ENCODE data around the gene ARHGAP15.

ARHGAP15 gene

DNA sequence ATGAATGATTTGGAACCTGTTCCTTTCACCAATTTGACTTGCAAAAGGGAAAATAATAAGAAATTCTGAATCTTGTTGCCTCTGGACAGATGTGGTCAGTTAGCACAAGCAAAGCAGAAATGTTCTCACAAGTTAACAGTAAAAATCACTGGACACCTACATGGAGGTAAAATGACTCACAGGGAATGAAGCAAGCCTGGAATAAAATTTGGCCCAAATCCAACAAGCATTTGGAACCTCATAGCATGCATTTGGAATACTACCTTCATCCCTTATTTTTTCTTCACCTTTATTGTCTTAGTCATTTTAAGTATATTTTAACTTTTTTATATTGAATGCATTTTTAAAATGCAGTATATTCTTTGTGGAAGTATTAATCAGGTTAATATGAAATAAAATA, 602.9 kb downstream of the ARHGAP15 start:
- TF ChIP-seq, protein P1, sequence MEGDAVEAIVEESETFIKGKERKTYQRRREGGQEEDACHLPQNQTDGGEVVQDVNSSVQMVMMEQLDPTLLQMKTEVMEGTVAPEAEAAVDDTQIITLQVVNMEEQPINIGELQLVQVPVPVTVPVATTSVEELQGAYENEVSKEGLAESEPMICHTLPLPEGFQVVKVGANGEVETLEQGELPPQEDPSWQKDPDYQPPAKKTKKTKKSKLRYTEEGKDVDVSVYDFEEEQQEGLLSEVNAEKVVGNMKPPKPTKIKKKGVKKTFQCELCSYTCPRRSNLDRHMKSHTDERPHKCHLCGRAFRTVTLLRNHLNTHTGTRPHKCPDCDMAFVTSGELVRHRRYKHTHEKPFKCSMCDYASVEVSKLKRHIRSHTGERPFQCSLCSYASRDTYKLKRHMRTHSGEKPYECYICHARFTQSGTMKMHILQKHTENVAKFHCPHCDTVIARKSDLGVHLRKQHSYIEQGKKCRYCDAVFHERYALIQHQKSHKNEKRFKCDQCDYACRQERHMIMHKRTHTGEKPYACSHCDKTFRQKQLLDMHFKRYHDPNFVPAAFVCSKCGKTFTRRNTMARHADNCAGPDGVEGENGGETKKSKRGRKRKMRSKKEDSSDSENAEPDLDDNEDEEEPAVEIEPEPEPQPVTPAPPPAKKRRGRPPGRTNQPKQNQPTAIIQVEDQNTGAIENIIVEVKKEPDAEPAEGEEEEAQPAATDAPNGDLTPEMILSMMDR (IDR thresholded peaks at IDR 0.05; ENCODE audit: low read depth, low read length) = no peak
- H3K4me3 ChIP-seq (ENCODE audit: low read depth, low read length) = no peak overlapping the region

DNA sequence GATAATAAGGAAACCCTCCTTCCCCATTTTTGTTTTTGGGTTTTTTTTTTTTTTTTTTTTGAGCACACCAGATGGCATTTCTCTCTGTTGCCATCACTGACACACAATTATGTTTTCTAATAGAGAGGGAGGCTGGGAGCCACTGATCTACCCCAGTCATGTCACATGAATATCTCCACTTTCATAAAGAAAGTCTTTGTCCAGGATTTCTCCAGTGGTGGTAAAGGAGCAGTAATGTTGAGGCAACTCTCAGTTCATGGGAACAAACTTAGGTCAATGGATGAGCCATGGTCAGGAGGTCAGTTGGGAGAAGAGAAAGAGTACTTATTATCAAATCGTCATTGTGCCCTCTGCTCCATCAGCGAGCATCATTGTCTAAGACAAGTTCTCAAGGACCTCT, 603.7 kb downstream of the ARHGAP15 start:
- TF ChIP-seq, protein P1 (IDR thresholded peaks at IDR 0.05; ENCODE audit: low read depth, low read length) = no peak
- H3K4me3 ChIP-seq (ENCODE audit: low read depth, low read length) = no peak overlapping the region

- TF ChIP-seq, protein P1 (IDR thresholded peaks at IDR 0.05; ENCODE audit: low read depth, low read length) = no peak
- no peak overlapping the region for H3K4me3 ChIP-seq (ENCODE audit: low read depth, low read length)
Measured at GRCh38 chr2:143734507-143734906, 605.3 kb downstream of the ARHGAP15 start.

DNA sequence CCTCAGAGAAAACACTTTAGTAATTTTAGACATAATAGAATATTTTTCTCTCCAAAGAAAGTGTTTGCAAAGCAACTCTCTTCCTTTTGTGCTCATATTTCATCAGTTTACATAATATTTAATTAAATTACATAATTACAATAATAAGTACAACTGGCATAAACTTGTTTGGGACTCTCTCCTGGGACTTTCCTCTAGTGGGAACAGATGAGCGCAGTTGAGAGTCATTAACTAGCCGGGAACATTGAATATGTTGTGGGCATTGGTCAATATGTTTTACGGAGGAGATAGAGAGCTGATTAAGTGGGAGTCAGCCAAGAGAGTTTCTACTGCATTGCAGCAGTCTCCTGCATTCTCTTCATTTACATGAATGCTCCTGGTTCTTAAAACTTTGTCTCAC, 607.7 kb downstream of the ARHGAP15 start:
- no peak overlapping the region for H3K4me3 ChIP-seq (ENCODE audit: low read depth, low read length)
- TF ChIP-seq, protein P1 (IDR thresholded peaks at IDR 0.05; ENCODE audit: low read depth, low read length) = no peak

- TF ChIP-seq, protein P1 (IDR thresholded peaks at IDR 0.05; ENCODE audit: low read depth, low read length) = no peak
- H3K4me3 ChIP-seq (ENCODE audit: low read depth, low read length) = no peak overlapping the region
Measured at GRCh38 chr2:143740431-143740830, 611.2 kb downstream of the ARHGAP15 start.

GRCh38 chr2:143741205-143741604, 612.0 kb downstream of the ARHGAP15 start:
- H3K4me3 ChIP-seq (ENCODE audit: low read depth, low read length) = no peak overlapping the region
- TF ChIP-seq, protein P1 (IDR thresholded peaks at IDR 0.05; ENCODE audit: low read depth, low read length) = no peak

DNA sequence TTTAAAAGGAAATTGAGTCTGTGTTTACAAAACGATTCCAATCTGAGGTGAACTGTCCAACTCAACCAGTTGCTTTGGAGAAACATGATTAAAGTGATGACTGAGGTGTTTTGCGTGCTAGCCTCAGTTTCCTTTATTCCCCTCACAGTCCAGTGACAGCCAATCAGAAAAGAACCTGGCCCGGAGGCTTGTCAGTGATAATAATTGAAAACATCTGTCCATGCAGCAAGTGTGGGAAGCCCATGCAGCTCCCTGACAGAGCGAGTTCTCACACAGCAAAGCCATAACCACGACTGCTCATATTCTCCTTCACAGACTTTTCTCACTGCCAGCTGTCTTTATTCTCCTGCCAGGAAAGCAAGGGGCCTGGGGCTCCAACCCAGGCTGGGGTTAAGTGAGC, 613.4 kb downstream of the ARHGAP15 start:
- no peak overlapping the region for H3K4me3 ChIP-seq (ENCODE audit: low read depth, low read length)
- TF ChIP-seq, protein P1 (IDR thresholded peaks at IDR 0.05; ENCODE audit: low read depth, low read length) = no peak
